ENCODE results near the gene RRBP1. TPM values are rescaled to one million over a fixed set of nuclear protein-coding genes. Genes with fewer than 3 reads are reported as not detected.

Gene RRBP1
- total and polyA plus RNA-seq, 4 donors = 75.4 to 202 (median 130) TPM

- Histone ChIP-seq H3K27ac (ENCODE audit: low read depth in 1 of 2, low read length in 2 of 2) (no peak overlapping the region), H3K9me3 (ENCODE audit: control insufficient read depth in 4 of 4, low read length in 3 of 4) (no peaks in the 10 kb centered on the region), H3K27me3 (ENCODE audit: control insufficient read depth in 4 of 4, insufficient read depth in 4 of 4, low read length in 3 of 4) (no peaks in the 10 kb centered on the region), H3K4me1 (ENCODE audit: control insufficient read depth in 4 of 4, insufficient read depth in 4 of 4, low read length in 3 of 4) (peaks cover 0 to 38% (median 23%) of the 10 kb centered on the region in 4 donors), H3K36me3 (ENCODE audit: control insufficient read depth in 4 of 4, insufficient read depth in 3 of 4, low read depth in 1 of 4, low read length in 3 of 4) (peaks cover 48 to 96% (median 67%) of the 10 kb centered on the region in 4 donors), H3K4me3 (ENCODE audit: low read depth in 1 of 3, low read length in 3 of 3) (no peak overlapping the region), H3K9ac (ENCODE audit: low read depth in 1 of 2, low read length in 2 of 2) (no peak overlapping the region)
- DNase-seq (ENCODE audit: low spot score) = no peak
- 91% methylated on average over 18 of the region's 18 CpGs for WGBS
- TF ChIP-seq FOXA2 (IDR thresholded peaks at IDR 0.05) (no peak), GABPA (IDR thresholded peaks at IDR 0.05 in 1 of 2, conservative IDR thresholded peaks at IDR 0.05 in 1 of 2) (no peak), ZBTB33 (IDR thresholded peaks at IDR 0.05) (no peak), RAD21 (IDR thresholded peaks at IDR 0.05) (no peak), JUND (IDR thresholded peaks at IDR 0.05) (no peak), TAF1 (conservative IDR thresholded peaks at IDR 0.05) (no peak), NR2F2 (IDR thresholded peaks at IDR 0.05) (no peak), YY1 (IDR thresholded peaks at IDR 0.05) (no peak), REST (IDR thresholded peaks at IDR 0.05) (no peak), ATF3 (IDR thresholded peaks at IDR 0.05) (no peak), MAX (IDR thresholded peaks at IDR 0.05) (no peak), CTCF (IDR thresholded peaks at IDR 0.05; ENCODE audit: low read depth, low read length, missing input control) (no peak), EGR1 (IDR thresholded peaks at IDR 0.05; ENCODE audit: low read depth in 2 of 2) (no peak), FOXA1 (IDR thresholded peaks at IDR 0.05) (no peak), SP1 (IDR thresholded peaks at IDR 0.05) (no peak)
Observed at GRCh38 chr20:17628101-17628841, 53.8 kb downstream of the RRBP1 start.
